NCI-H146 (cell line): ENCODE data around the gene TPCN2.
"Not testable (repeated sequence)": the region's sequence is repeated elsewhere in the genome, so short reads cannot be mapped to it uniquely, and the experiment has no call there.

Source experiments
- DNase-seq: peaks from one replicate; lab custom pipeline; 2025; lab: John Stamatoyannopoulos, UW

TPCN2 gene

DNA sequence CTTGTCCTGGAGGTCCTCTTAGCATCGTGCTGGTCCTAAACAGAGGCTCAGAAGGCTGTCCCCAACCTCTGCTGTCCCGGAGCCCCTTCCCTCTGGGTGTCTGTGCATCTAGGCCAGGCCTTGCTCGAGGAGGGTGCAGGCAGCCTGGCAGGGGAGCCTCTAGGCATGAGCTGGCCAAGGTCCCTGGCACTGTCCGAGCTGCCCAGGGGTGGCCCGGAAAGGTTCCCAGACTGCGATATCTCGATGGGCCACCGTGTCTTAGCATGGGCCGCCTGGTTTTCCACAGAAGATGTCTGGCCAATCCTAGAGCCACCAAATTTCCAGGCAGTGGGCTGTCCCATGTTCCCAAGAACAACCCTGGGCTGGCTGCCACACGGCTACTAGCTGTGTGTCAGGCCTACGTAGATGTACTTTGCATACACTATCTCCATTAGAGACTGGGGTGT is 82.4 kb downstream of the TPCN2 start:
- DNase-seq: no peak

GRCh38 chr11:69131644-69132300 is 83.0 kb downstream of the TPCN2 start:
- peak; percentile 41 for DNase-seq

DNA sequence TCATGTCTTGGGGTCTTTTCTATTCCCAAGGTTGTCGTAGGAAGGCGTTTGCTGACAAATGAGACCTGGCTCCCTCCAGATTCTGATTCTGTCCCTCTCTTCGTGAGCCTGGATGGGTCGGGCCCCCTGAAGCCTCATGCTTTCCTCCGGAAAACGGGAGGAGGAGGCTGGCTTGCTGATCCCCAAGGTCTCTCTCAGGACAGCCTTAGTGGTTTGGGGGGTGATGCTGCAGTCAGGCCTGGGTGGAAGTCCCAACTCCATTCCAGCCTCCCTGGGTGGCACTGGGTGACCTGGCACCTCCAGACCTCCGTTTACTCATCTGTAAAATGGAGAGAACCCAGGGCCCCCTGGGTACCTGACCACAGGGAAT is 83.6 kb downstream of the TPCN2 start:
- no peak for DNase-seq

GRCh38 chr11:69133251-69133650 is 84.5 kb downstream of the TPCN2 start:
- DNase-seq: no peak

- DNase-seq: not testable (repeated sequence)
These were observed 85.5 kb downstream of the TPCN2 start for GRCh38 chr11:69134182-69134581.

DNA sequence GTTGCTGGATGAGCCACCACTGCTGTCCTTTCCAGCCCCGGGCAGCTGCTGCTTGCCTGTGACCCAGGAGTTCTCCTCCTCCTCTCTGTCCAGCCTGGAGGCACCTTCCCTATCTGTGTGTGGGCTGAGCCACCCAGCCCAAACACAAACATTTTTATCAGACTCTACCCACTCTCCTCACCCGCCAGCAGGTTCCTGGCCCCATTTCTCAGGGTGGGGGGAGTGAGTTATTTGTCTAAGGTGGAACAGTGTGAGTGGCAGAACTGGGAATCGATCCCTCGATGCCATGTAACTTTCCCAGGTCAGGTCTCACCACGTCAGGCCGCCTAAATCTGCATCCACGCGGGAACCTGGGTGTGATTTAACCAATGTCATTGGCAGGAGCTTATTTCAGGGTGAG is 86.2 kb downstream of the TPCN2 start:
- no peak for DNase-seq

DNA sequence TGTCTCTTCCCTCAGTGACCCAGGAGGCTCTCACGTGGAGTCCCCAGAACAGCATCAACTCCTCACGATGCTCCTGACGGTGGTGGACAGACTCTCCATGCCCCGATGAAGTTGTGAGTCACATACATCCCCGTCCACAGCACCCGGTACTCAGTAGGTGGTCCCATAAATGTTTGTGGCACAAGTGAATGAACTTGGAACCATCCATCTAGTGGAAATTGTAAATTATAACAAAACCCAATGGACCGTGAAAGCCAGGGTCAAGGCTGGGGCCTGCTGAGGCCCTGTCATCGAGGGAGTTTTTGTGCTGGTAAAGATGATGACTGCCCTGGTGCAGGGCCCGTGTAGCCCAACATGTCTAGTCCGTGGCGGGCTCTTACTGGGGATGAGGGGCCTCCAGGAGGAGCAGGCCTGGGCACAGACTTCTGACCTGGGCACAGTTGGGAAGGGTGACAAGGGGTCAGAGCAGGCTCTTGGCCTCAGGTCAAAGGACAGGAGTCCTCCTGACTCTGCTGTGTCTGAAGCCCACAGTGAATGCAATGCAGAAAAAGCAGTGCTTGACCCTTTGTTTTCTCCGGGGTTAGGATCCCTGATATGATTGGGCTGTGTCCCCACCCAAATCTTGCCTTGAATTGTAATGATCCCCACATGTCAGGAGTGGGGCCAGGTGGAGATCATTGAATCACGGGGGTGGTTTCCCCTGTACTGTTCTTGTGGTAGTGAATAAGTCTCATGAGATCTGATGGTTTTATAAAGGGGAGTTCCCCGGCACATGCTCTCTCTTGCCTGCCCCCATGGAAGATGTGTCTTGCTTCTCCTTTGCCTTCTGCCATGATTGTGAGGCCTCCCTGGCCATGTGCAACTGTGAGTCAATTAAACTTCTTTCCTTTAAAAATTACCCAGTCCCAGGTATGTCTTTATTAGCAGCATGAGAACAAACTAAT is 87.0 kb downstream of the TPCN2 start:
- DNase-seq: no peak

GRCh38 chr11:69136471-69136870 is 87.7 kb downstream of the TPCN2 start:
- DNase-seq: no peak

DNA sequence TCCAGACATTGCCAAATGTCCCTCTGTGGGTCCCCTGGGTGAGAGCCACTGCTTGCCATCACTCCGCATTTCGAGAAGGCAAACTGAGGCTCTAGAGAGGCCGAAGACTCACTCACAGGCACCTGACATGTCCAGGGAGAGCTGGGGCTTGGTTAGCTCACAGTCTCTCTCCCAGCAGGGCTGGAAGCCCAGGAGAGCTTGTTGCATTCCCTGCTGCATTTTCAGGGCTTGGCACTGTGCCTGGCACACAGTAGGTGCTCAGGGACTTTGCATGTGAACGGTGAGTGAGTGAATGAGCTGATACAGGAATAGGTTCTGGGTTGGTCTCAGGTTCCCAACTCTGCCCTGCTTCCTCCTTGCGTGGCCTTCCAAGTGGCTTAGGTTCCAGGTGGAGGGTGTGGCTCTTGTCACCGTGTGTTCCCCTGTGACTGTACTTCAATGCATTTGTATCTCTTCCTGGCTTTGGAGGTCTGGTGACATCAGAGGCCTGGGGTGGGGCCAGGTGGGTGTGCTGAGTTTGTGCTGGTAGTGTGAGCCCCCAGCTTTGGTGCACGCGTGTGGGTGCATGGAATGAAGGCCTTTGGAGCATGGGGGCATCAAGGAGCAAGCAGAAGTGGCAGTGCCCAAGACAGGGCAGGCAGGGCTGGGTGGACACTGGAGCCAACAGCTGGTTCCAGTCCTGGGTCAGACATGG is 88.6 kb downstream of the TPCN2 start:
- DNase-seq: no peak

DNA sequence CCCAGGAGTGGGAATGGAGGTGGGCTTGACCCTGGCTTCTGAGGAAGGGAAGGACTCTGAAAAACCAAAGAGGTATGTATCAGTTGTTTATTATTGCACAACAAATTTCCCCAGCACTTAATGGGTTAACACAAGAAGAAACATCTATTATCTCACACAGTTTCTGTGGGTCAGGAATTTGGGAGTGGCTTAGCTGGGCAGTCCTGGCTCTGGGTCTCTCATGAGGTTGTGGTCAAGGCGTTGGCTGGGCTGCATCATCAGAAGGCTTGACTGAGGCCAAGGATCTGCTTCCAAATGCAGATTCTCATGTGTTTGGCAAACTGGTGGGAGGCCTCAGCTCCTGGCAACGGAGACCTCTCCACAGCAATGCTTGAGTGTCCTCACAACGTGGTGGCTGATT is 89.5 kb downstream of the TPCN2 start:
- DNase-seq: no peak

DNA sequence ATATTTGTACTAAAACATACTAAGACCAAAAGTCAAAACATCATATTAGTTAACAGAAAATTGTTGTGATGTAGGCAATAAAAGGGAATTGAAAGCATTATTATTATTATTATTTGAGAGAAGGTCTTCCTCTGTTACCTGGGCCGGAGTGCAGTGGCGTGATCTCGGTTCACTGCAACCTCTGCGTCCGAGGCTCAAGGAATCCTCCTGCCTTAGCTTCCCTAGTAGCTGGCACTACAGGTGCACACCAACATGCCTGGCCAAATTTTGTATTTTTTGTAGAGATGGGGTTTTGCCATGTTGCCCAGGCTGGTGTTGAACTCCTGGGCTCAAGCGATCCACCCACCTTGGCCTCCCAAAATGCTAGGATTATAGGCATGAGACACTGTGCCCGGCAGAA is 91.4 kb downstream of the TPCN2 start:
- not testable (repeated sequence) for DNase-seq

DNA sequence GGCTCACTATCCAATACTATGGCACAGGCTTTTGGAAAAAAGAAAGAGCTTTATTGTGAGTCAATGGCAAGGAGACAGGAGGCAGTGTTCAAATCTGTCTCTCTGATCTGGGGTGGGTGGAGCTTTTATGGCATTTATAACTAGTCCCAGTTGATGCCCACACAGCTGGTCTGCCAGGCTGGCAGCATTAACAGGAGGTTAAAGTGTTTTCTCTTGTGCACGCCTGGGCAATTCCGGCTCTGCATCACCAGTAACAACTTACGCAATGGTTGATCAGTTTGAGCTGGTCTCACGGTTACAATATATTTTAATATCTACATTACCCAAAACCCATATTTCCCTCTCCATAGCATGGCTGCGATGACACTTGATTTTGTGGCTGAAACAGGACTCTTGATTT is 91.9 kb downstream of the TPCN2 start:
- no peak for DNase-seq

DNA sequence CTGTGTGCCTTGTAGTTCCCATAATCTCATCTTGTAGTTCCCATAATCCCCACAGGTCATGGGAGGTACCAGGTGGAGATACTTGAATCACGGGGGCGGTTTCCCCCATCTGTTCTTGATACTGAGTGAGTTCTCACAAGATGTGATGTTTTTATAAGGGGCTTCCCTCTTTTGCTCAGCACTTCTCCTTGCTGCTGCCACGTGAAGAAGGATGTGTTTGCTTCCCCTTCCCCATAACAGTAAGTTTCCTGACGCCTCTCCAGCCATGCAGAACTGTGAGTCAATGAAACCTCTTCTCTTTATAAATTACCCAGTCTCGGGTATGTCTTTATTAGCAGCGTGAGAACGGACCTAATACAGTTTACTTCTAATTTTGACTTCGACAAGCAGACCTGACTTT is 93.0 kb downstream of the TPCN2 start:
- no peak for DNase-seq

DNA sequence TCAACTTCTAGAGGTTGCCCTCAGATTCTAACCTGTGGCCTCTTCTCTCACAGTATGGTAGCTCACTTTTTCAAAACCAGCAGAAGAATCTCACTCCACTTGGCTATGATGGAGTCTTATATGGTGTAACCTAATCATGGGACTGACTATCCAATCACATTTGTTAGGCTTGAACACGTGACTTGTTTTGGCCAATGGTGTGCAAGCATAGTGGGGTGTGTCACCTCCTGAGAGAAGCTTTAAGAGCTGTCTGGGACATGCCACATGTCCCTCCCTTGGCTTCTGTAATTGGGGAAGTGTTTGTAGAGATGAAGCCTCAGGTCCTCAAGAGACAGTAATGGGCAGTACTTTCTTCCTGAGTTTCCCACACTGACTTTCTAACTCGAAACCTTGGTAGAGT is 94.2 kb downstream of the TPCN2 start:
- no peak for DNase-seq

- no peak for DNase-seq
These were observed 95.8 kb downstream of the TPCN2 start for GRCh38 chr11:69144316-69145049.

GRCh38 chr11:69145050-69145380 is 96.3 kb downstream of the TPCN2 start:
- no peak for DNase-seq

GRCh38 chr11:69148377-69148762 is 99.6 kb downstream of the TPCN2 start:
- DNase-seq: no peak

DNA sequence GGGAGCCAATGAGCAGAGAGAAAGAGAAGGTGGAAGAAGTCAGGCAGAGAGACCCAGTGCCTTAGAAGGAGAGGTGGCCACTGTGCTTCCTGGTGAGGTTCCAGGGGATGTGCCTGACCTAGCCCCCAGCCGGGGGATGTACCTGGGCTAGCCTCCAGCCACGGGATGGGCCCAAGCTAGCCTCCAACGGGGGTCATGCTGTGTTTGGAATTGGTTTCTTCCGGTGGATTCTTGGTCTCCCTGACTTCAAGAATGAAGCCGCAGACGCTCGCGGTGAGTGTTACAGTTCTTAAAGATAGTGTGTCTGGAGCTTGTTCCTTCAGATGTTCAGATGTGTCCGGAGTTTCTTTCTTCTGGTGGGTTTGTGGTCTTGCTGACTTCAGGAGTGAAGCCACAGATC is 100.1 kb downstream of the TPCN2 start:
- no peak for DNase-seq

GRCh38 chr11:69149338-69150045 is 100.8 kb downstream of the TPCN2 start:
- DNase-seq: not testable (repeated sequence)

DNA sequence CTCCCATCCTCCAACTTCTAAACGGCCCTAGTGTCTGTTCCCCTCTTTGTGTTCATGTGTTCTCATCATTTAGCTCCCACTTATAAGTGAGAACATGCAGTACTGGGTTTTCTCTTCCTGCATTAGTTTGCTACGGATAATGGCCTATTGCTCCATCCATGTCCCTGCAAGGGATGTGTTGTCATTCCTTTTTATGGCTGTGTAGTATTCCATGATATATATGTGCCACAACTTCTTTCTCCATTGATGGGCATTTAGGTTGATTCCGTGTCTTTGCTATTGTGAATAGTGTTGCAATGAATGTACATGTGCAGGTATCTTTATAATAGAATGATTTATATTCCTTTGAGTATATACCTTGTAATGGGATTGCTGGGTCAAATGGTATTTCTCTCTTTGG is 101.4 kb downstream of the TPCN2 start:
- DNase-seq: no peak

DNA sequence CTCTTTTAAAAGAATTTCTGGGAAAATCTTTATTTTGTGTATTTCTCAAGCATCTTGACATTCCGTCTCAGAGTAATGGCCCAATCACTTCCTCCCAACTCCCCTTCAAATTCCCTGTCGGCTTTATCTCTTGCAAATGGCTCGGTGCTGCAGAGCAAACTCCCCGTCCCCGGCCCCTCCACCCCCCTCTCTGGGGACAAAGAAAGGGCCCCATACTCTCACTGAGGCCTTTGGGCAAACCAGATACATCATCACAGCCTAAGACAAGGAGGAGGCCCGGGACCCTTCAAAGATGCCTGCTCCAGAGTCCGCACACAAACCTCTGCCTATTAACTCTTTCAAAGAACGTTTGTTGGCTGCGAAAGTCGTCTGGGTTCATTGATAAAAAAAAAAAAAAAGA is 103.1 kb downstream of the TPCN2 start:
- DNase-seq: no peak
